ENCODE measurements around the gene FMNL2. TPM values are rescaled to one million over a fixed set of nuclear protein-coding genes. Genes with fewer than 3 reads are reported as not detected.
A peak's percentile ranks its signal among the peaks of the same experiment; 100 is the strongest.

The FMNL2 gene
- total and polyA plus RNA-seq, 2 of the 4 experiments (the other 2 are of a cell fraction), result 10.9 to 11.4 TPM

GRCh38 chr2:152609154-152609553 is 274.2 kb downstream of the FMNL2 start:
- no peaks in the 10 kb centered on the region for H4K20me1 ChIP-seq (ENCODE audit: insufficient read depth, low read length)
- no peak overlapping the region for H3K56ac ChIP-seq (ENCODE audit: extremely low read depth, insufficient read depth, low read length)
- H2BK20ac ChIP-seq (ENCODE audit: low read depth, low read length), result no peak overlapping the region
- H3K4me1 ChIP-seq (ENCODE audit: control insufficient read depth, insufficient read depth, low read length), result peaks cover 5% of the 10 kb centered on the region; the same call in 1 of the 2 replicates
- no peaks in the 10 kb centered on the region for H3K79me1 ChIP-seq (ENCODE audit: low read depth in 1 of 2, low read length in 2 of 2)
- H3K4ac ChIP-seq (ENCODE audit: low read depth, low read length), result no peak overlapping the region
- H2BK5ac ChIP-seq (ENCODE audit: low read depth, low read length, poor library complexity, severe bottlenecking), result no peak overlapping the region
- ATAC-seq (ENCODE audit: low read depth) (no peak), DNase-seq (no peak)
- TF ChIP-seq CEBPB (IDR thresholded peaks at IDR 0.05; ENCODE audit: low read depth, low read length) (0 out of 2 replicates have a peak, but pooled peaks have one; percentile 1), BHLHE40 (IDR thresholded peaks at IDR 0.05; ENCODE audit: low read depth, low read length) (no peak)
- H4K8ac ChIP-seq (ENCODE audit: low read depth in 2 of 2, low read length in 2 of 2), result no peak overlapping the region
- H3K9ac ChIP-seq (ENCODE audit: low read depth, low read length), result no peak overlapping the region
- BruUV-seq (replicated peaks), result no TSS peak
- no peak overlapping the region for H3K14ac ChIP-seq (replicated peaks; ENCODE audit: low read depth, low read length)
- dilution Hi-C loops (cut with HindIII; ENCODE audit: low sequenced_read_pairs, unreplicated experiment) (no loop called here), intact Hi-C loops (cut with micrococcal nuclease) (no loop called here), in situ Hi-C loops (cut with MboI; ENCODE audit: low sequenced_read_pairs) (no loop called here)
- no peak overlapping the region for H3K27ac ChIP-seq (ENCODE audit: insufficient read depth, low read length)
- no peak overlapping the region for H3K23ac ChIP-seq (ENCODE audit: low read depth, low read length)
- no peak overlapping the region for H2BK15ac ChIP-seq (ENCODE audit: low read depth, low read length)
- H2AK5ac ChIP-seq (ENCODE audit: low read depth, low read length), result no peak overlapping the region
- no peak overlapping the region for H2BK120ac ChIP-seq (ENCODE audit: low read depth, low read length)
- H3K27me3 ChIP-seq (ENCODE audit: control insufficient read depth, insufficient read depth, low read length), result no peaks in the 10 kb centered on the region
- no peak overlapping the region for H3K18ac ChIP-seq (ENCODE audit: low read depth, low read length)
- H2AFZ ChIP-seq (replicated peaks; ENCODE audit: low read length, poor library complexity), result no peak overlapping the region
- no peak overlapping the region for H3K4me3 ChIP-seq (ENCODE audit: insufficient read depth, low read depth, low read length)
- no CpG with 5 or more reads among the region's 2 CpGs for WGBS, 2 experiments (ENCODE audit: extremely low coverage in 2 of 2, insufficient read length in 1 of 2)
- H3K4me2 ChIP-seq (ENCODE audit: low read depth, low read length), result no peak overlapping the region
- CTCF ChIA-PET, result no interaction called here
- no peak overlapping the region for H2AK9ac ChIP-seq (replicated peaks; ENCODE audit: low read depth, low read length, poor library complexity)
- H4K91ac ChIP-seq (ENCODE audit: insufficient read depth, low read depth, low read length), result no peak overlapping the region
- no peak overlapping the region for H4K5ac ChIP-seq (ENCODE audit: low read depth, low read length)
- no peaks in the 10 kb centered on the region for H3K36me3 ChIP-seq (ENCODE audit: control insufficient read depth, insufficient read depth, low read length)
- H3K9me1 ChIP-seq (ENCODE audit: insufficient read depth, low read length), result peaks cover 3% of the 10 kb centered on the region; the same call in 1 of the 2 replicates
- POLR2A ChIA-PET (ENCODE audit: unreplicated experiment), result no interaction called here
- H3K9me3 ChIP-seq (ENCODE audit: control insufficient read depth, insufficient read depth, low read length), result no peaks in the 10 kb centered on the region

All from IMR-90 (cell line).